Measurements from ENCODE around the gene ETV4. TPM values are rescaled to one million over a fixed set of nuclear protein-coding genes. Genes with fewer than 3 reads are reported as not detected.

ETV4 gene
- polyA plus RNA-seq, 1 donor from 2014 or later: 0.61 TPM

GRCh38 chr17:43573579-43574321, 27.6 kb upstream of the ETV4 start:
- H3K4me2 ChIP-seq (ENCODE audit: low read length): no peak overlapping the region
- no peaks in the 10 kb centered on the region for H4K20me1 ChIP-seq (ENCODE audit: insufficient read depth)
- no peaks in the 10 kb centered on the region for H3F3A ChIP-seq (ENCODE audit: insufficient read depth, low read length, poor library complexity, severe bottlenecking)
- H3K79me2 ChIP-seq (replicated peaks; ENCODE audit: insufficient read depth, low read length): no peaks in the 10 kb centered on the region
- no peak overlapping the region for H3K9ac ChIP-seq (ENCODE audit: low read length)
- H3K36me3 ChIP-seq (ENCODE audit: insufficient read depth, low read length): no peaks in the 10 kb centered on the region
- no peak overlapping the region for H2AFZ ChIP-seq (ENCODE audit: low read depth, low read length)
- no peak overlapping the region for H3K27ac ChIP-seq (ENCODE audit: low read length)
- H3K9me3 ChIP-seq (ENCODE audit: low read length): no peaks in the 10 kb centered on the region
- H3K4me3 ChIP-seq (ENCODE audit: low read length): no peak overlapping the region
- no peaks in the 10 kb centered on the region for H3K27me3 ChIP-seq (ENCODE audit: insufficient read depth, low read depth, low read length)
- H3K9me2 ChIP-seq (ENCODE audit: insufficient read depth, low read length): no peaks in the 10 kb centered on the region
- TF ChIP-seq SMC3 (conservative IDR thresholded peaks at IDR 0.05; ENCODE audit: poor library complexity): no peak
- no peak for TF ChIP-seq EP300 (conservative IDR thresholded peaks at IDR 0.05; ENCODE audit: poor library complexity, severe bottlenecking)
- no peak for TF ChIP-seq CTCF (IDR thresholded peaks at IDR 0.05; ENCODE audit: poor library complexity, severe bottlenecking)
- TF ChIP-seq MXI1 (conservative IDR thresholded peaks at IDR 0.05; ENCODE audit: poor library complexity, severe bottlenecking): no peak
- no peak for TF ChIP-seq REST (IDR thresholded peaks at IDR 0.05; ENCODE audit: borderline replicate concordance)
- no peak for TF ChIP-seq TAF1 (IDR thresholded peaks at IDR 0.05; ENCODE audit: low read depth)
- no peak for TF ChIP-seq POLR2AphosphoS5 (IDR thresholded peaks at IDR 0.05)
- TF ChIP-seq RAD21 (conservative IDR thresholded peaks at IDR 0.05): no peak
- TF ChIP-seq EZH2 (IDR thresholded peaks at IDR 0.05; ENCODE audit: borderline replicate concordance, insufficient read depth, low read length, poor library complexity, severe bottlenecking): no peak

GRCh38 chr17:43572368-43572980, 26.3 kb upstream of the ETV4 start:
- H3K9ac ChIP-seq (ENCODE audit: low read length): no peak overlapping the region
- TF ChIP-seq SMC3 (conservative IDR thresholded peaks at IDR 0.05; ENCODE audit: poor library complexity) (no peak), REST (IDR thresholded peaks at IDR 0.05; ENCODE audit: borderline replicate concordance) (no peak), CTCF (IDR thresholded peaks at IDR 0.05; ENCODE audit: poor library complexity, severe bottlenecking) (no peak), EP300 (conservative IDR thresholded peaks at IDR 0.05; ENCODE audit: poor library complexity, severe bottlenecking) (no peak), MXI1 (conservative IDR thresholded peaks at IDR 0.05; ENCODE audit: poor library complexity, severe bottlenecking) (no peak), EZH2 (IDR thresholded peaks at IDR 0.05; ENCODE audit: borderline replicate concordance, insufficient read depth, low read length, poor library complexity, severe bottlenecking) (no peak), RAD21 (conservative IDR thresholded peaks at IDR 0.05) (no peak), POLR2AphosphoS5 (IDR thresholded peaks at IDR 0.05) (no peak), TAF1 (IDR thresholded peaks at IDR 0.05; ENCODE audit: low read depth) (no peak)

More at GRCh38 chr17:43572368-43572980, 26.3 kb upstream of the ETV4 start:
- Histone ChIP-seq H3K9me3 (ENCODE audit: low read length) (no peaks in the 10 kb centered on the region), H3K27me3 (ENCODE audit: insufficient read depth, low read depth, low read length) (no peaks in the 10 kb centered on the region), H3K36me3 (ENCODE audit: insufficient read depth, low read length) (no peaks in the 10 kb centered on the region), H3K4me2 (ENCODE audit: low read length) (no peak overlapping the region), H3K9me2 (ENCODE audit: insufficient read depth, low read length) (no peaks in the 10 kb centered on the region), H3K79me2 (replicated peaks; ENCODE audit: insufficient read depth, low read length) (no peaks in the 10 kb centered on the region), H3F3A (ENCODE audit: insufficient read depth, low read length, poor library complexity, severe bottlenecking) (no peaks in the 10 kb centered on the region), H3K27ac (ENCODE audit: low read length) (no peak overlapping the region), H2AFZ (ENCODE audit: low read depth, low read length) (no peak overlapping the region), H3K4me3 (ENCODE audit: low read length) (no peak overlapping the region), H4K20me1 (ENCODE audit: insufficient read depth) (no peaks in the 10 kb centered on the region)

All from neural cell (in vitro differentiated cells).